ENCODE results near the gene ATG101.
A peak's percentile ranks its signal among the peaks of the same experiment; 100 is the strongest.

The ATG101 gene

GRCh38 chr12:52063981-52064649 lies 5.7 kb upstream of the ATG101 start:
- TF ChIP-seq, protein P1, sequence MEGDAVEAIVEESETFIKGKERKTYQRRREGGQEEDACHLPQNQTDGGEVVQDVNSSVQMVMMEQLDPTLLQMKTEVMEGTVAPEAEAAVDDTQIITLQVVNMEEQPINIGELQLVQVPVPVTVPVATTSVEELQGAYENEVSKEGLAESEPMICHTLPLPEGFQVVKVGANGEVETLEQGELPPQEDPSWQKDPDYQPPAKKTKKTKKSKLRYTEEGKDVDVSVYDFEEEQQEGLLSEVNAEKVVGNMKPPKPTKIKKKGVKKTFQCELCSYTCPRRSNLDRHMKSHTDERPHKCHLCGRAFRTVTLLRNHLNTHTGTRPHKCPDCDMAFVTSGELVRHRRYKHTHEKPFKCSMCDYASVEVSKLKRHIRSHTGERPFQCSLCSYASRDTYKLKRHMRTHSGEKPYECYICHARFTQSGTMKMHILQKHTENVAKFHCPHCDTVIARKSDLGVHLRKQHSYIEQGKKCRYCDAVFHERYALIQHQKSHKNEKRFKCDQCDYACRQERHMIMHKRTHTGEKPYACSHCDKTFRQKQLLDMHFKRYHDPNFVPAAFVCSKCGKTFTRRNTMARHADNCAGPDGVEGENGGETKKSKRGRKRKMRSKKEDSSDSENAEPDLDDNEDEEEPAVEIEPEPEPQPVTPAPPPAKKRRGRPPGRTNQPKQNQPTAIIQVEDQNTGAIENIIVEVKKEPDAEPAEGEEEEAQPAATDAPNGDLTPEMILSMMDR (IDR thresholded peaks at IDR 0.05): no peak
- peak; percentile 90 for DNase-seq (ENCODE audit: low spot score)
- Histone ChIP-seq H3K27ac (peak overlapping the region; percentile 71 to 86), H3K4me3 (peak overlapping the region; percentile 27)

GRCh38 chr12:52066346-52067080 lies 3.3 kb upstream of the ATG101 start:
- no peak for DNase-seq (ENCODE audit: low spot score)
- TF ChIP-seq, protein P1 (IDR thresholded peaks at IDR 0.05): no peak
- H3K4me3 ChIP-seq: no peak overlapping the region
- no peak overlapping the region for H3K27ac ChIP-seq

- Histone ChIP-seq H3K4me3 (no peak overlapping the region), H3K27ac (no peak overlapping the region)
- no peak for DNase-seq (ENCODE audit: low spot score)
- TF ChIP-seq, protein P1 (IDR thresholded peaks at IDR 0.05): no peak
Measured at GRCh38 chr12:52067081-52067374, 2.8 kb upstream of the ATG101 start.

DNA sequence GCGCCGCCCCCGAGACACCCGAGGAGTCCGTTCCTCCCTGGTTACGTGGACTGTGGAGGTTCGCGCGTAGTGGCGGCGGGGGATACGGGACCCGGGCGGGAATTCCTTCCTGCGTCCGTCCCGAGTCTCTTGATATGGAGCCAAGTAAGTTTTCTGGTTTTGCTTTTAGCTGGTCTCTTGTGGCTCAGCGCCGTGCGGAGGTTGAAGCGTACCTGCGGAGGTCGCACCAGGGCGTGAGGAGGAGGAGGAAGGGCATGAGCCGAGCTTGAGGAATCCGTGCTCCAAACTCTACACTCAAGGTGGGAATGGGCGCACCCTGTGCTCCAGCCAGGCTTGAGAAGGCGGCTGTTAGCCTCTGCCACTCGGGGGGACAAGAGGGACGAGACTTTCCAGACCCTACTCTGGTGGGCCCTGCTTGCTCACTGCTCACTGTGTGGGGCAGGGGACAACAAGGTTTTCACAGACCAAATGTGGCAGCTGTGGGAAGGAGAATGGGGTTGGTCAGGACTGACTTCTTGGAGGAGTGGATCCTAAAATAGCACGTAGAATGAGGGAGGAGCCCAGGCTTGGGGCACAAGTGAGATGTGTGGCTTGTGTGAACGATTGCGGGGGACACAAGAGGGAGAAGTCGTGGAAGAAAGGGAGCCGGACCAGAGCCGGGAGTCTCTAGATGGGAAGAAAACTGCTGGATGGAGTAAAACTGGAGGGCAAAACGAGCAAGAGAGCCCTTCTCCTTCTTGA lies 577 bp downstream of the ATG101 start:
- Histone ChIP-seq H3K27ac (peak overlapping the region; percentile 89 to 93), H3K4me3 (peak overlapping the region; percentile 90)
- DNase-seq (ENCODE audit: low spot score): no peak
- TF ChIP-seq, protein P1 (IDR thresholded peaks at IDR 0.05): no peak

GRCh38 chr12:52073531-52074381 lies 4.0 kb downstream of the ATG101 start:
- no peak for DNase-seq (ENCODE audit: low spot score)
- TF ChIP-seq, protein P1 (IDR thresholded peaks at IDR 0.05): no peak
- peak overlapping the region in 1 of 2 donors; percentile 9 for H3K27ac ChIP-seq
- no peak overlapping the region for H3K4me3 ChIP-seq

- no peak overlapping the region for H3K27ac ChIP-seq
- no peak for DNase-seq (ENCODE audit: low spot score)
- no peak overlapping the region for H3K4me3 ChIP-seq
- TF ChIP-seq, protein P1 (IDR thresholded peaks at IDR 0.05): no peak
Measured at GRCh38 chr12:52074971-52075724, 5.4 kb downstream of the ATG101 start.
